HEK293 (cell line): ENCODE measurements around the gene ITSN2.
"Not testable (repeated sequence)": the region's sequence is repeated elsewhere in the genome, so short reads cannot be mapped to it uniquely, and the experiment has no call there.

Experiments used
- CTCF ChIA-PET: fragments of 350-600 bp; formaldehyde crosslinking; extraction: SDS; loops from one replicate; lab custom pipeline; 2021; ENCODE audit warnings: antibody characterized with exemption; lab: Yijun Ruan, JAX
- POLR2A ChIA-PET: fragments of 300-600 bp; formaldehyde crosslinking; extraction: SDS; loops from one replicate; lab custom pipeline; 2020; ENCODE audit warnings: antibody characterized with exemption, inconsistent platforms; lab: Yijun Ruan, JAX
- H3K27ac ChIP-seq: fragments of 200-500 bp; sonication (Bioruptor generic); 2 replicates; pipeline ENCODE4 v1.5.1; 2014; ENCODE audit warnings: low read depth, low read length, control low read depth, inconsistent platforms; ENCODE audit errors: extremely low read depth
- H3K36me3 ChIP-seq, 2 experiments: fragments of 200-500 bp in 1 of 2; sonication (Bioruptor generic) in 1 of 2; 1 replicate in 1 of 2; 2 replicates in 1 of 2; pipeline ENCODE4 v1.5.1; 2014 to 2017; ENCODE audit warnings: inconsistent platforms in 2 of 2, low read length in 2 of 2; ENCODE audit not compliant: control insufficient read depth in 2 of 2, insufficient read depth in 1 of 2
- H3K4me1 ChIP-seq: fragments of 200-500 bp; sonication (Bioruptor generic); 2 replicates; pipeline ENCODE4 v1.5.1; 2014; ENCODE audit warnings: mild to moderate bottlenecking, low read length, inconsistent platforms; ENCODE audit not compliant: control insufficient read depth, insufficient read depth
- H3K4me3 ChIP-seq: 2 replicates; pipeline ENCODE4 v1.5.1; 2011; ENCODE audit warnings: low read depth, mild to moderate bottlenecking, control low read depth, low read length, moderate library complexity
- H3K9me3 ChIP-seq: fragments of 200-500 bp; sonication (Bioruptor generic); 2 replicates; pipeline ENCODE4 v1.5.1; 2014; ENCODE audit warnings: low read depth, low read length, inconsistent platforms; ENCODE audit not compliant: control insufficient read depth, insufficient read depth
- SP2 ChIP-seq: fragments of 450-650 bp; formaldehyde crosslinking; IDR thresholded peaks from 2 replicates; pipeline ENCODE4 v1.5.1; 2016; ENCODE audit warnings: missing biosample characterization, missing genetic modification characterization
- SP7 ChIP-seq: fragments of 450-650 bp; formaldehyde crosslinking; IDR thresholded peaks from 2 replicates; pipeline ENCODE4 v1.5.1; 2016; ENCODE audit warnings: missing biosample characterization, missing genetic modification characterization
- ZBTB17 ChIP-seq: fragments of 450-650 bp; formaldehyde crosslinking; IDR thresholded peaks from 2 replicates; pipeline ENCODE4 v1.5.1; 2016; ENCODE audit warnings: missing biosample characterization, missing genetic modification characterization
- ZBTB7A ChIP-seq: fragments of 450-650 bp; formaldehyde crosslinking; IDR thresholded peaks from 2 replicates; pipeline ENCODE4 v1.5.1; 2016; ENCODE audit warnings: low read depth, missing biosample characterization, missing genetic modification characterization
- ZNF146 ChIP-seq: fragments of 450-650 bp; formaldehyde crosslinking; IDR thresholded peaks from 2 replicates; pipeline ENCODE4 v1.5.1; 2016; ENCODE audit warnings: missing biosample characterization, missing genetic modification characterization
- ZNF169 ChIP-seq: fragments of 450-650 bp; formaldehyde crosslinking; IDR thresholded peaks from 2 replicates; pipeline ENCODE4 v1.5.1; 2016; ENCODE audit warnings: missing biosample characterization, missing genetic modification characterization
- ZNF175 ChIP-seq: fragments of 450-650 bp; formaldehyde crosslinking; IDR thresholded peaks from 2 replicates; pipeline ENCODE4 v1.5.1; 2016; ENCODE audit warnings: missing biosample characterization, missing genetic modification characterization
- ZNF19 ChIP-seq: fragments of 450-650 bp; formaldehyde crosslinking; IDR thresholded peaks from 2 replicates; pipeline ENCODE4; 2016; ENCODE audit warnings: missing biosample characterization, missing genetic modification characterization, low read depth
- ZNF223 ChIP-seq: fragments of 450-650 bp; formaldehyde crosslinking; IDR thresholded peaks from 2 replicates; pipeline ENCODE4 v1.5.1; 2016; ENCODE audit warnings: missing biosample characterization, missing genetic modification characterization
- ZNF311 ChIP-seq: fragments of 450-650 bp; formaldehyde crosslinking; IDR thresholded peaks from 2 replicates; pipeline ENCODE4 v1.5.1; 2017; ENCODE audit warnings: missing biosample characterization, missing genetic modification characterization, borderline replicate concordance
- ZNF324 ChIP-seq: fragments of 450-650 bp; formaldehyde crosslinking; IDR thresholded peaks from 2 replicates; pipeline ENCODE4 v1.5.1; 2016; ENCODE audit warnings: missing biosample characterization, missing genetic modification characterization
- ZNF404 ChIP-seq: fragments of 450-650 bp; formaldehyde crosslinking; IDR thresholded peaks from 2 replicates; pipeline ENCODE4 v1.5.1; 2017; ENCODE audit warnings: missing biosample characterization, missing genetic modification characterization
- ZNF585B ChIP-seq: fragments of 450-650 bp; formaldehyde crosslinking; IDR thresholded peaks from 2 replicates; pipeline ENCODE4 v1.5.1; 2016; ENCODE audit warnings: missing biosample characterization, missing genetic modification characterization
- ZNF654 ChIP-seq: fragments of 450-650 bp; formaldehyde crosslinking; IDR thresholded peaks from 2 replicates; pipeline ENCODE4 v1.5.1; 2016; ENCODE audit warnings: low read depth, missing biosample characterization, missing genetic modification characterization
- ZNF776 ChIP-seq: fragments of 450-650 bp; formaldehyde crosslinking; IDR thresholded peaks from 2 replicates; pipeline ENCODE4 v1.5.0; 2017; ENCODE audit warnings: missing biosample characterization, missing genetic modification characterization, borderline replicate concordance
- TF ChIP-seq, protein P1 (sequence below): fragments of 450-650 bp; formaldehyde crosslinking; IDR thresholded peaks from 2 replicates; pipeline ENCODE4 v1.5.1; 2017; ENCODE audit warnings: missing biosample characterization, missing genetic modification characterization
- TF ChIP-seq, protein P2 (sequence below): fragments of 450-650 bp; formaldehyde crosslinking; IDR thresholded peaks from 2 replicates; pipeline ENCODE4 v1.5.1; 2017; ENCODE audit warnings: missing biosample characterization, mild to moderate bottlenecking, missing genetic modification characterization, moderate library complexity
- TF ChIP-seq, protein P3 (sequence below): fragments of 450-650 bp; formaldehyde crosslinking; IDR thresholded peaks from 2 replicates; pipeline ENCODE4 v1.5.1; 2016; ENCODE audit warnings: missing biosample characterization, missing genetic modification characterization

The ITSN2 gene

DNA sequence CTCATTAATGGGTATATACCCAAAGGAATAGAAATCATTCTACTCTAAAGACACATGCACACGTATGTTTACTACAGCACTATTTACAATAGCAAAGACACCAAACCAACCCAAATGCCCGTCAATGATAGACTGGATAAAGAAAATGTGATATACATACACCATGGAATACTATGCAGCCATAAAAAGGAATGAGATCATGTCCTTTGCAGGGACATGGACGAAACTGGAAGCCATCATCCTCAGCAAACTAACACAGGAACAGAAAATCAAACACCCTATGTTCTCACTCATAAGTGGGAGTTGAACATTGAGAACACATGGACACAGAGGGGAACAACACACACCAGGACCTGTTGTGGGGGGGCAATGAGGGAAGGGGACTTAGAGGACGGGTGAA, 3.2 kb downstream of the ITSN2 start:
- H3K36me3 ChIP-seq, CTCF ChIA-PET, H3K27ac ChIP-seq, H3K9me3 ChIP-seq, POLR2A ChIA-PET, H3K4me3 ChIP-seq: not testable (repeated sequence)
- peak; percentile 91 for TF ChIP-seq ZNF146 (tag by site-specific recombination)
- H3K4me1 ChIP-seq, result peaks cover 15% of the 10 kb centered on the region

DNA sequence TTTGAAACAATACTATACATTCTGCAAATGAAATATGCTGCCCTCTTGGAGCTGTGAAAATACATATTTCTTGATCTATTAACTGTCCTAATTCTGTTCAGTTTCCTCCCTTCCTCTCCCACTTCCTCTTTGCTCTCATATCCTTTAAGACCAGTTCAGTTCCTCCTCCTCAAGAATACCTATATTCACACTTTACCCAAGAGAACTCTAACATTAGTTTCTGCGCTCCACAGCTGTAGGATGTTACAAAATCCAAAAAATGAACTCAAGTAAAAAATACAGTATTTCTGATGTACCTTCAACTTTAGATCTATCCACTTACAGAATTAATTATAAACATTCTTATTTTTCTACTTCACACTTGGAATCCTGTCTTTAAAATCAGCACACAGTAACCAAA, 5.4 kb downstream of the ITSN2 start:
- H3K36me3 ChIP-seq, result no peaks in the 10 kb centered on the region
- no peak overlapping the region for H3K27ac ChIP-seq
- peaks cover 16% of the 10 kb centered on the region for H3K4me1 ChIP-seq
- H3K9me3 ChIP-seq, result no peaks in the 10 kb centered on the region
- CTCF ChIA-PET, result interaction anchor here (0.6 kb wide), 1 partner anchor 428 kb away, joined by 5 read pairs; the partner anchor contains the start of gene ATAD2B
- H3K4me3 ChIP-seq, result no peak overlapping the region
- TF ChIP-seq ZNF311 (tag by site-specific recombination) (no peak), ZNF654 (tag by site-specific recombination) (no peak), ZNF404 (no peak), ZBTB17 (tag by site-specific recombination) (peak; percentile 89), ZNF175 (tag by site-specific recombination) (no peak), ZNF585B (no peak), SP7 (tag by site-specific recombination) (no peak)
- POLR2A ChIA-PET, result no interaction called here

DNA sequence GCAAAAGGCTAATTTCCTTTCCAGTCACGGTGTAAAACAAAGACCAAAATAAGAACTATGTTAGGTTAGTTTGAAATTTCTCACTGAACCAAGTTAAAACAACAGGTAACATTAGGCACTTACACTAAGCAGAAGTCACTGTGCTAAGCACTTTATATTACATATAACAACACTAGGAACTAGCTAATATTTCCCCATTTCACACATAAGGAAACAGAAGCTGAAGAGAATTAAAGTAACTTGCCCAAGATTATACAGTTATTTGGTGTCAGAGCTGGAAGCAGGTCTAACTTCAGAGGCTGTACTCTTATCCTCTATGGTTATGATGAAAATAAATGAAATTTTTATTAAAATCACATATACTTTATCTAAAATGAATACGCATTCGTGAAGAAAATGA, 5.9 kb downstream of the ITSN2 start:
- Histone ChIP-seq H3K9me3 (no peaks in the 10 kb centered on the region), H3K36me3 (no peaks in the 10 kb centered on the region)
- CTCF ChIA-PET, result interaction anchor here (0.6 kb wide), 1 partner anchor 427 kb away, joined by 5 read pairs; the partner anchor contains the start of gene ATAD2B
- TF ChIP-seq ZNF324 (tag by site-specific recombination) (no peak), ZNF776 (no peak), ZBTB7A (tag by site-specific recombination) (no peak), ZNF169 (tag by site-specific recombination) (no peak), SP2 (tag by site-specific recombination) (no peak), ZNF19 (no peak), ZNF223 (no peak)
- TF ChIP-seq, protein P1, sequence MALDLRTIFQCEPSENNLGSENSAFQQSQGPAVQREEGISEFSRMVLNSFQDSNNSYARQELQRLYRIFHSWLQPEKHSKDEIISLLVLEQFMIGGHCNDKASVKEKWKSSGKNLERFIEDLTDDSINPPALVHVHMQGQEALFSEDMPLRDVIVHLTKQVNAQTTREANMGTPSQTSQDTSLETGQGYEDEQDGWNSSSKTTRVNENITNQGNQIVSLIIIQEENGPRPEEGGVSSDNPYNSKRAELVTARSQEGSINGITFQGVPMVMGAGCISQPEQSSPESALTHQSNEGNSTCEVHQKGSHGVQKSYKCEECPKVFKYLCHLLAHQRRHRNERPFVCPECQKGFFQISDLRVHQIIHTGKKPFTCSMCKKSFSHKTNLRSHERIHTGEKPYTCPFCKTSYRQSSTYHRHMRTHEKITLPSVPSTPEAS, result no peak
- TF ChIP-seq, protein P2, sequence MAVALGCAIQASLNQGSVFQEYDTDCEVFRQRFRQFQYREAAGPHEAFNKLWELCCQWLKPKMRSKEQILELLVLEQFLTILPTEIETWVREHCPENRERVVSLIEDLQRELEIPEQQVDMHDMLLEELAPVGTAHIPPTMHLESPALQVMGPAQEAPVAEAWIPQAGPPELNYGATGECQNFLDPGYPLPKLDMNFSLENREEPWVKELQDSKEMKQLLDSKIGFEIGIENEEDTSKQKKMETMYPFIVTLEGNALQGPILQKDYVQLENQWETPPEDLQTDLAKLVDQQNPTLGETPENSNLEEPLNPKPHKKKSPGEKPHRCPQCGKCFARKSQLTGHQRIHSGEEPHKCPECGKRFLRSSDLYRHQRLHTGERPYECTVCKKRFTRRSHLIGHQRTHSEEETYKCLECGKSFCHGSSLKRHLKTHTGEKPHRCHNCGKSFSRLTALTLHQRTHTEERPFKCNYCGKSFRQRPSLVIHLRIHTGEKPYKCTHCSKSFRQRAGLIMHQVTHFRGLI (tag by site-specific recombination), result no peak
- TF ChIP-seq, protein P3, sequence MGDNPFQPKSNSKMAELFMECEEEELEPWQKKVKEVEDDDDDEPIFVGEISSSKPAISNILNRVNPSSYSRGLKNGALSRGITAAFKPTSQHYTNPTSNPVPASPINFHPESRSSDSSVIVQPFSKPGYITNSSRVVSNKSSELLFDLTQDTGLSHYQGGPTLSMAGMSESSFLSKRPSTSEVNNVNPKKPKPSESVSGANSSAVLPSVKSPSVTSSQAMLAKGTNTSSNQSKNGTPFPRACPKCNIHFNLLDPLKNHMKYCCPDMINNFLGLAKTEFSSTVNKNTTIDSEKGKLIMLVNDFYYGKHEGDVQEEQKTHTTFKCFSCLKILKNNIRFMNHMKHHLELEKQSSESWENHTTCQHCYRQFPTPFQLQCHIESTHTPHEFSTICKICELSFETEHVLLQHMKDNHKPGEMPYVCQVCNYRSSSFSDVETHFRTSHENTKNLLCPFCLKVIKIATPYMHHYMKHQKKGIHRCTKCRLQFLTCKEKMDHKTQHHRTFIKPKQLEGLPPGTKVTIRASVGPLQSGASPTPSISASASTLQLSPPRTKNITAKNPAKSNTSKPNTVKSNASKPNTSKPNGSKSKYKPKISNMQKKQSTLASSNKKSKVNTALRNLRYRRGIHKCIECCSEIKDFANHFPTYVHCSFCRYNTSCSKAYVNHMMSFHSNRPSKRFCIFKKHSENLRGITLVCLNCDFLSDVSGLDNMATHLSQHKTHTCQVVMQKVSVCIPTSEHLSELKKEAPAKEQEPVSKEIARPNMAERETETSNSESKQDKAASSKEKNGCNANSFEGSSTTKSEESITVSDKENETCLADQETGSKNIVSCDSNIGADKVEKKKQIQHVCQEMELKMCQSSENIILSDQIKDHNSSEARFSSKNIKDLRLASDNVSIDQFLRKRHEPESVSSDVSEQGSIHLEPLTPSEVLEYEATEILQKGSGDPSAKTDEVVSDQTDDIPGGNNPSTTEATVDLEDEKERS (tag by site-specific recombination), result no peak
- TF ChIP-seq, all 188 proteins: peak for 0
- H3K4me1 ChIP-seq, result peaks cover 16% of the 10 kb centered on the region
- H3K4me3 ChIP-seq, result no peak overlapping the region
- no peak overlapping the region for H3K27ac ChIP-seq
- POLR2A ChIA-PET, result no interaction called here
